ENCODE measurements around the gene GPR137. TPM values are rescaled to one million over a fixed set of nuclear protein-coding genes. Genes with fewer than 3 reads are reported as not detected.

The GPR137 gene
- total and polyA plus RNA-seq, 9 of the 15 experiments (the other 6 are each of a cell fraction or from before 2014, with no cell fraction given), result 0.32 to 26.7 (median 10.7) TPM

- no peak for TF ChIP-seq NFE2L1 (tag; IDR thresholded peaks at IDR 0.05; ENCODE audit: borderline replicate concordance, low read depth)
- TF ChIP-seq RFX7 (CRISPR knock-in tag; IDR thresholded peaks at IDR 0.05), result no peak
- TF ChIP-seq ZNF75A (CRISPR knock-in tag; IDR thresholded peaks at IDR 0.05), result no peak
- no peak; the same call in 1 of the 2 replicates for TF ChIP-seq MEF2A (IDR thresholded peaks at IDR 0.05; ENCODE audit: control insufficient read depth, low read depth, low read length)
- peak; percentile 59 for TF ChIP-seq CREB3 (tag; conservative IDR thresholded peaks at IDR 0.05; ENCODE audit: low read depth)
- TF ChIP-seq ZKSCAN3 (CRISPR knock-in tag; IDR thresholded peaks at IDR 0.05), result no peak
- TF ChIP-seq FOSL1 (tag; conservative IDR thresholded peaks at IDR 0.05), result peak; percentile 84
- no peak for TF ChIP-seq ZNF384 (IDR thresholded peaks at IDR 0.05; ENCODE audit: low read depth, low read length)
- TF ChIP-seq FOXK2 (conservative IDR thresholded peaks at IDR 0.05 in 1 of 2, IDR thresholded peaks at IDR 0.05 in 1 of 2; ENCODE audit: low read depth in 2 of 2), result peak; percentile 62 to 70
- TF ChIP-seq ZBTB12 (CRISPR knock-in tag; IDR thresholded peaks at IDR 0.05), result no peak
- TF ChIP-seq MAX (CRISPR knock-in tag; IDR thresholded peaks at IDR 0.05), result peak; percentile 86
- TF ChIP-seq ZNF316 (IDR thresholded peaks at IDR 0.05), result peak; percentile 81
- TF ChIP-seq NR3C1 (CRISPR knock-in tag; IDR thresholded peaks at IDR 0.05), result no peak
- TF ChIP-seq POLR3A (IDR thresholded peaks at IDR 0.05; ENCODE audit: borderline replicate concordance, extremely low read depth, insufficient read depth, insufficient read length), result no peak
- no peak for TF ChIP-seq FOS (IDR thresholded peaks at IDR 0.05; ENCODE audit: extremely low read depth, insufficient read length)
- TF ChIP-seq ZNF24 (IDR thresholded peaks at IDR 0.05), result no peak
- TF ChIP-seq ZNF282 (CRISPR knock-in tag; IDR thresholded peaks at IDR 0.05), result no peak
- no peak for TF ChIP-seq XRCC3 (IDR thresholded peaks at IDR 0.05)
- no peak for TF ChIP-seq TAF1 (IDR thresholded peaks at IDR 0.05; ENCODE audit: control insufficient read depth, extremely low read depth, insufficient read depth, low read length, severe bottlenecking)
- TF ChIP-seq TAF9B (IDR thresholded peaks at IDR 0.05; ENCODE audit: partially characterized antibody), result peak; percentile 62
- TF ChIP-seq CHD2 (IDR thresholded peaks at IDR 0.05; ENCODE audit: low read depth, low read length), result no peak
- TF ChIP-seq GTF2A2 (tag; IDR thresholded peaks at IDR 0.05), result no peak
- no peak for TF ChIP-seq RHOXF2B (CRISPR knock-in tag; conservative IDR thresholded peaks at IDR 0.05)
- TF ChIP-seq PCBP2 (IDR thresholded peaks at IDR 0.05; ENCODE audit: low read depth, low read length, poor library complexity, severe bottlenecking), result no peak
- TF ChIP-seq SOX6 (IDR thresholded peaks at IDR 0.05), result peak; percentile 13; the same call in 1 of the 2 replicates
- TF ChIP-seq FIP1L1 (IDR thresholded peaks at IDR 0.05; ENCODE audit: low read depth, low read length, poor library complexity, severe bottlenecking), result no peak
- TF ChIP-seq CEBPB (tag; IDR thresholded peaks at IDR 0.05), result no peak
- peak; percentile 78 for TF ChIP-seq MAFK (IDR thresholded peaks at IDR 0.05; ENCODE audit: low read length)
- TF ChIP-seq MED1 (CRISPR knock-in tag; IDR thresholded peaks at IDR 0.05; ENCODE audit: borderline replicate concordance), result no peak
- no peak for TF ChIP-seq FOXJ2 (tag; IDR thresholded peaks at IDR 0.05)
Measured at GRCh38 chr11:64331569-64332371, 46.1 kb downstream of the GPR137 start (continued).
